Body of pancreas (tissue), 4 donors: ENCODE measurements around the gene GDF7.

Source experiments
- CTCF ChIP-seq, 7 experiments: fragments of 450-650 bp in 4 of 7; fragments of 200-600 bp in 3 of 7; sonication (generic) in 3 of 7; IDR thresholded peaks; one replicate each; pipeline ENCODE4 v1.5.1; 2016 to 2019; ENCODE audit warnings: antibody characterized with exemption in 7 of 7
- POLR2A ChIP-seq, 3 donors: fragments of 450-650 bp; IDR thresholded peaks; one replicate each; pipeline ENCODE4 v1.6.1; 2016; ENCODE audit warnings: antibody characterized with exemption in 3 of 3, mild to moderate bottlenecking in 2 of 3

- TF ChIP-seq CTCF (IDR thresholded peaks at IDR 0.05) (no peak), POLR2A (IDR thresholded peaks at IDR 0.05) (no peak)
Observed at GRCh38 chr2:20640411-20641122, 26.4 kb upstream of the GDF7 start.
